GM21360 (cell line): ENCODE results near the gene UGT1A7.
"Not testable (repeated sequence)": the region's sequence is repeated elsewhere in the genome, so short reads cannot be mapped to it uniquely, and the experiment has no call there.

ENCODE experiments used
- ATAC-seq: cut with Tn5 transposase; IDR thresholded peaks from one replicate; pipeline ENCODE4 v1.9.1; 2021; ENCODE audit warnings: mild to moderate bottlenecking, moderate library complexity; ENCODE audit not compliant: unreplicated experiment

The UGT1A7 gene

GRCh38 chr2:233681521-233682099 is at the start of gene UGT1A7:
Gene UGT1A7 (plus strand): TSS chr2:233681901. CDS start chr2:233681938, 37 bp downstream.
- ATAC-seq: no peak

GRCh38 chr2:233636306-233636705 is 45.4 kb upstream of the UGT1A7 start, which contains the start of gene UGT1A10:
Gene UGT1A10 (plus strand): TSS chr2:233636448. CDS start chr2:233636523, 75 bp downstream.
- ATAC-seq: not testable (repeated sequence)

- no peak for ATAC-seq
Measured at GRCh38 chr2:233638836-233639235, 42.9 kb upstream of the UGT1A7 start.

GRCh38 chr2:233639860-233640259 is 41.8 kb upstream of the UGT1A7 start:
- ATAC-seq: no peak

GRCh38 chr2:233643128-233643527 is 38.6 kb upstream of the UGT1A7 start:
- no peak for ATAC-seq

- ATAC-seq: not testable (repeated sequence)
Measured at GRCh38 chr2:233646033-233646432, 35.7 kb upstream of the UGT1A7 start.

GRCh38 chr2:233650981-233651380 is 30.7 kb upstream of the UGT1A7 start:
- no peak for ATAC-seq

- ATAC-seq: no peak
Measured at GRCh38 chr2:233651430-233651829, 30.3 kb upstream of the UGT1A7 start.

GRCh38 chr2:233654501-233654900 is 27.2 kb upstream of the UGT1A7 start:
- no peak for ATAC-seq

- no peak for ATAC-seq
Measured at GRCh38 chr2:233655043-233655442, 26.7 kb upstream of the UGT1A7 start.

GRCh38 chr2:233655943-233656342 is 25.8 kb upstream of the UGT1A7 start:
- ATAC-seq: not testable (repeated sequence)

GRCh38 chr2:233656443-233656842 is 25.3 kb upstream of the UGT1A7 start:
- ATAC-seq: no peak

GRCh38 chr2:233658610-233659009 is 23.1 kb upstream of the UGT1A7 start:
- no peak for ATAC-seq

- ATAC-seq: no peak
Measured at GRCh38 chr2:233663911-233664310, 17.8 kb upstream of the UGT1A7 start.

- ATAC-seq: no peak
Measured at GRCh38 chr2:233668605-233669260, 13.0 kb upstream of the UGT1A7 start.

- ATAC-seq: no peak
Measured at GRCh38 chr2:233671290-233672161, 10.2 kb upstream of the UGT1A7 start, which contains the start of gene UGT1A9. Gene UGT1A9 (plus strand): TSS chr2:233671898. CDS start chr2:233671935, 37 bp downstream.

GRCh38 chr2:233672886-233673285 is 8.8 kb upstream of the UGT1A7 start:
- ATAC-seq: no peak

- ATAC-seq: no peak
Measured at GRCh38 chr2:233673896-233674295, 7.8 kb upstream of the UGT1A7 start.

GRCh38 chr2:233674314-233674713 is 7.4 kb upstream of the UGT1A7 start:
- no peak for ATAC-seq

- no peak for ATAC-seq
Measured at GRCh38 chr2:233674995-233675394, 6.7 kb upstream of the UGT1A7 start.

- ATAC-seq: no peak
Measured at GRCh38 chr2:233676046-233676445, 5.7 kb upstream of the UGT1A7 start.
